ENCODE results near the gene PRKCQ.
"Not testable (repeated sequence)": the region's sequence is repeated elsewhere in the genome, so short reads cannot be mapped to it uniquely, and the experiment has no call there.

PRKCQ gene

GRCh38 chr10:6490614-6491013 lies 89.5 kb downstream of the PRKCQ start:
- no peak for DNase-seq

DNA sequence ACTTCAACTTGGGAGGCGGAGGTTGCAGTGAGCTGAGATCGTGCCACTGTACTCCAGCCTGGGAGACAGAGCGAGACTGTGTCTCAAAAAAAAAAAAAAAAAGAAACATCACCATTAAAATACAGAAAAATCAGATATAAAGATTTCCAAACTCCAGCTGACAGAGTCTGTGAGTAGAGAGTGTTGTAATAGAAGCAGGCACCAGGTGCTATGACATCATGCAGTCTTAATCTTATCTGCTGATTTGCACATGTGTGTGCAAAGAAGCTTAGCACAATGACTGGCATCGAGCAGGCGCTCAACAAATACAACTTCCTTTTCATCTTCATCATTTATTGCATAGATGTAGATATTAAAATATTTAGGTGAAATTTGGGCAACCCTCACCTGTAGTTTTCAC lies 92.2 kb downstream of the PRKCQ start:
- no peak for DNase-seq

DNA sequence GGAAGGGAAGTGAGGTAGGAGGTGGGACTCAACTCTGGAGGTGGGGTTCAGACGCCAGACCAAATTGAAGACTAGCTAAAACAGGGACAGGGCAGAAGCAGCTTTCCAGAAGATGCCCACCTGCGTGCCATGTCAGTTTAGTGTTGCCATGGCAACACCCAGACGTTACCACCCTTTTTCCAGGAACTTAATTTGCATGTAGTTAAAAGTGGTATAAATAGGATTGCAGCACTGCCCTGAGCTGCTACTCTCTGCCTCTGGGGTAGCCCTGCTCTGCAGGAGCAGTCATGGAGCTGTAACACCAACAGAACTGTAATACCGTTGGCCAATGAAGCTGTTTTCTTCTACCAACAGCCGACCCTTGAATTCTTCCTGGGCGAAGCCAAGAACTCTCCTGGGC lies 93.8 kb downstream of the PRKCQ start:
- DNase-seq: no peak

- peak; percentile 37 for DNase-seq
Measured at GRCh38 chr10:6482737-6483357, 97.2 kb downstream of the PRKCQ start.

DNA sequence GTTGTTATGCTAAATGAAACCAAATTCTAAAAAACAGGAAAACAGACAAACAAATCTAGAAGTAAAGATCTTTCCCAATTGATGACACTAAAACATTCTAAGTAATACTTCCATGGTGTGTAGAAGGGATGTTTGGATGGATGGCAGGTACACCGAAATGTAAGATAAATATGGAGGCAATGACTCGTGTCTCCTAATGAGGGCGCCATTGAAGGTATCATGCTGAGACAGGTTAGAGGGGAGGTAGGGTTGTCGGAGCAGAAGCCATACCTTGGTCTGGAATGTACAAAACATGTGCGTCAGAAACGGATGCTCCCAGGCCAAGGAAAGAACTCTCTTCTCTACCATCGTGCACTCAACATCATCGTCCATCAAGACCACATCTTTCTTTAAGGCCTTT lies 101.4 kb downstream of the PRKCQ start:
- peak; percentile 16 for DNase-seq

- no peak for DNase-seq
Measured at GRCh38 chr10:6476989-6477388, 103.1 kb downstream of the PRKCQ start.

DNA sequence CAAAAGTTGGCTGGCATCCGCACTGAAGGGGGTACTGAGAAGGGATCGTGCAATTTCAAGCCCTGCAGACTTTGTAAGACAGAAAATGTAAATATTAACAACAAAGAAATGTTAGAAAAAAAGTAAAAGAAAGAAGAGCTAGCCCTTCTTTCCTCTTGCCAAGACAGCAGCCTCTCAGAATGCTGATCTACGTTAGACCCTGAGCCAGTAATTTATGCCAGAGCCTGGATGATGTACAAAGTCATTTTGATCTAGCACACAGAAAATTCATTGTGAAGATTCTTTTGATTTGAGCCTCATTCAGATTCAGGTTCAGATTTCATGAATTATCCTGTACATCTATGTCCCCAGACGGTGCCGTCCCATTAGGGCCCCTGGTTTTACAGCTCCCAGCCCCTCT lies 105.2 kb downstream of the PRKCQ start:
- no peak for DNase-seq

DNA sequence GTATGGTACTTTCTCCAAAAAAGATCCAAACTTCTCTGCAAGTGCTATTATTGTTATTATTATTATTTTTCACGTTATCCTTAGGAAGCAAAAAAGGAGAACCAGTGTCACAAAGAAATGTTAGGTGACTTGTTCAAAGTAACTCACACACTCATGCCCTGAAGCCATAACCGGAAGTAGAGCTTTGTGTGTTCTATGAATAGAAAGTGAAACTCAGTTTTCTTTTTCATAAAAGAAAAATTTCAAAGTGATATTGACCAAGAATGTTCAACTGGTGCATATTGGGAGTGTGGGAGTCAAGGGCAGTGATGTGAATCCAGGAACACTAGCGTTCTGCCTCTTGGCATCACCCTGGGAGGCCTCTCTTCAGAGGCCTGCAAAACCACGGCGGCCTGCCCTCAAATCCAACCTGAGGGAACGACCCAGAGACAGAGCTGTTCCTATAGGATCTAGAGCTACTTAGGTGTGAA lies 106.1 kb downstream of the PRKCQ start:
- peak; percentile 74 for DNase-seq

- DNase-seq: peak; percentile 83
Measured at GRCh38 chr10:6473430-6473829, 106.6 kb downstream of the PRKCQ start.

GRCh38 chr10:6472710-6473005 lies 107.4 kb downstream of the PRKCQ start:
- not testable (repeated sequence) for DNase-seq

DNA sequence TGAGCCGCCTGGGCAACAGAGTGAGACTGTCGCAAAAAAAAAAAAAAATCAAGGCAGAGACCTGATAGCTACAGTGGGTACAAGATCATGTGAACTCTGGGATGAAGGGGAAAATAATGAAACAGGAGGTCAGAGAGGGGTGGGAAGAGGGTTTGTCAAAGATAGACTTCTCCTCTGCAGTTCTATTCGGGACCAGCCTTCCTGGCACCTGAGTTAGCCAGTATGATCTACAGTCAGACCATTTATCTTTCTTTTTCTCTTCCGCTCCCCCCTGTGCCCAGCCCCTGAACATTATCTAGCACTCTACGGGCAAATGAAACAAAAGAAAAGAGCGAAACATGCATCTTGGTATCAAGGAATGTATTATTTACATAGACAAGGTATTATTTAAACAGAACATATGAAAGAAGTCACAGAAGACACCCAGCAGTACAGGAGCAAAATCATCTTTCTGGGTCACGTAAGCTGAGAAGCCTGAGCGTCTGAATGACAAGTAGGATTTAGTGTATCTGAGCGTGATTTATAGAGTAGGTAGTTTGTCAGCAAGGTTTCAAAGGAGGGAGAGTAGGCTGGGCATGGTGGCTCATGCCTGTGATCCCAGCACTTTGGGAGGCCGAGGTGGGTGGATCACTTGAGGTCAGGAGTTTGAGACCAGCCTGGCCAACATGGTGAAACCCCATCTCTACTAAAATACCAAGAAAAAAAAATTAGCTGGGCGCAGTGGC lies 109.0 kb downstream of the PRKCQ start:
- no peak for DNase-seq

GRCh38 chr10:6469661-6470060 lies 110.4 kb downstream of the PRKCQ start:
- no peak for DNase-seq

DNA sequence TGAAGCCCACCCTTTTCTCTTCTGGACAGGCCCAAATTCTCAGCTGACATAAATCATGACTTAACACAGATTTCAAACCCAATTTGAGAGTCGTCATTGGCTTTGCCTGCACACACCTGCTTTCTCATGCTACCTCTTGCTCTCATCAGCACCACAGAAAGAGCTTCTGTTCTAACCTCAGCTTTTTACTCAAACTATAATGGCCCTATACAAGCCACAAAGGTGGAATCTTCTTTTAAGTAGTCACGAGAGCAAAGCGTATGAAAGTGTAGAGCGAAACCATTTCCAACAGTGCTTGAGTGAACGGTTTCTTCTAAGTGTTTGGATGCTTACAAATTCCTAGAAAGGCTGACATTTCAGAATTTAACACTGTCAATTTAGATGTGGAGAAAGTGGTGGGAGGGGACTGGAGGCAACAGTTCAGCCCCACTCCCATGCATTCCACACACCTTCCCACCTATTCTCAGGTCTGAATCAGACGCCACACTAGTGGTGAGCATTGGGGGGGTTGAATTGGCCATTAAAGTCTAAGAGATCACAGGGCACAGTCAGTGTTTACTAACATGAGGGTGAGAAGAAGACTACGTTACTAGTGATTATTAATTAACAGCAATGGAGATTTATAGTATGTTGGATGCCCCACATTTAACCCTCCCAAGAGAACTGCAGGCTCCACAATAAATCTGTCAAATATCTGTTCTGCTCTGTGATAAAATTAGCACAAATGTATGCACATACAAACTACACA lies 114.0 kb downstream of the PRKCQ start:
- DNase-seq: no peak

- no peak for DNase-seq
Measured at GRCh38 chr10:6465437-6465836, 114.6 kb downstream of the PRKCQ start.

- DNase-seq: no peak
Measured at GRCh38 chr10:6464862-6465430, 115.1 kb downstream of the PRKCQ start.

- DNase-seq: no peak
Measured at GRCh38 chr10:6463366-6463765, 116.7 kb downstream of the PRKCQ start.

- no peak for DNase-seq
Measured at GRCh38 chr10:6461961-6462360, 118.1 kb downstream of the PRKCQ start.

- no peak for DNase-seq
Measured at GRCh38 chr10:6460861-6461409, 119.1 kb downstream of the PRKCQ start.

GRCh38 chr10:6458814-6459213 lies 121.3 kb downstream of the PRKCQ start:
- DNase-seq: no peak

- DNase-seq: no peak
Measured at GRCh38 chr10:6457376-6457775, 122.7 kb downstream of the PRKCQ start.

GRCh38 chr10:6456067-6456466 lies 124.0 kb downstream of the PRKCQ start:
- DNase-seq: no peak

GRCh38 chr10:6455592-6455991 lies 124.5 kb downstream of the PRKCQ start:
- DNase-seq: no peak

GRCh38 chr10:6446711-6447110 lies 133.4 kb downstream of the PRKCQ start:
- DNase-seq: no peak

Measured in CD4-positive, alpha-beta T cell treated with Interleukin-17A for 1 hour (primary cell).